Activated CD8-positive, alpha-beta memory T cell treated with anti-CD3 and anti-CD28 coated beads, Interleukin-2, amount 50 U/mL, for 1 hour (primary cell): ENCODE results near the gene KCNMA1.

Source experiments
- DNase-seq: peaks from one replicate; pipeline ENCODE4 v3.0.0-alpha.2; 2020; ENCODE audit errors: extremely low read depth

KCNMA1 gene

GRCh38 chr10:77507291-77507880 lies 130.2 kb downstream of the KCNMA1 start:
- no peak for DNase-seq

GRCh38 chr10:77506517-77507200 lies 130.9 kb downstream of the KCNMA1 start:
- DNase-seq: no peak

DNA sequence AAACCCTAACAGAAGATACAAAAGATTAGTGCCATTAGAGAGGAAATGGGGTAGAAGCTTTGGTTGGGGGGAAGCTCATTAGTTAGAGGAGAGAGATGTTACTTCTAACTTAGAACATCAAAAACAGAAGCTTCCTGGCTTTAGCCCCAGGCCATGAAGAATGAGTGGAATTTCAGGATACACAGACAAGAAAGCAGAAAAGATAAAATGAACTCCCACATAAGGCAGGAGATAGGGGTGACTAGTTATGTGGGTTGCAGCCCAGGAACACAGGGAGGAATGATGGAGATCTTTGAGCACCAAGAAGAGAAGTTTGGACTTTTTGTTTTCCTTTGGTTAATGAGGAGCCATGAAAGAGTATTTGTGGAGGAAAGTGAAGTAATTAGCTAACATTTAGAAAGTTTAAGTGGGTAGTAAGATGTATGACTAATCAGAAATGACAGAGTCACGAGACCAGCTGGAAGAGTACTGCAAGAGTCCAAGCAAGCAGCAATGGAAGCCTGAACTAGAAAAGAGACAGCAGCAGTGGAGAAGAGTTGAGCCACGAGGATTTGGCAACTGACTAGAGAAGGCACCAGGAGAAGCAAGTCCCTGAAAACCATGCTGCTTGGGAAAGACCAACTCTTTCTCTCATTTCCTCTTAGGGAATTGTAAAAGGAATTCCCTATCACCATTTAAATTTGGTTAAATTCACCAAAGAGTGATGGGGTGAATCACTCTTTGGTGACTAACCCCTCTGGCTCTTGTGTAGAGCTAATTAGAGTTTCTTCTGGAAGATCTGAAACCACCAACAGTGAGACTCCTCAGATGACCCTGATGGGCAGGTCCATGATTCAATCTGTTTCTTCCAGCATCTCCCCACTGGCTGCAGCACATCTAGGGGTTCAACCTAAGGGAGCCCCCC lies 131.9 kb downstream of the KCNMA1 start:
- DNase-seq: no peak

GRCh38 chr10:77504873-77505257 lies 132.7 kb downstream of the KCNMA1 start:
- no peak for DNase-seq

GRCh38 chr10:77504196-77504872 lies 133.3 kb downstream of the KCNMA1 start:
- no peak for DNase-seq

- no peak for DNase-seq
These were observed 135.8 kb downstream of the KCNMA1 start for GRCh38 chr10:77501846-77502261.

GRCh38 chr10:77501152-77501845 lies 136.3 kb downstream of the KCNMA1 start:
- no peak for DNase-seq

GRCh38 chr10:77500754-77501151 lies 136.9 kb downstream of the KCNMA1 start:
- no peak for DNase-seq

- DNase-seq: no peak
These were observed 138.8 kb downstream of the KCNMA1 start for GRCh38 chr10:77498829-77499228.

- DNase-seq: no peak
These were observed 139.4 kb downstream of the KCNMA1 start for GRCh38 chr10:77498210-77498609.

DNA sequence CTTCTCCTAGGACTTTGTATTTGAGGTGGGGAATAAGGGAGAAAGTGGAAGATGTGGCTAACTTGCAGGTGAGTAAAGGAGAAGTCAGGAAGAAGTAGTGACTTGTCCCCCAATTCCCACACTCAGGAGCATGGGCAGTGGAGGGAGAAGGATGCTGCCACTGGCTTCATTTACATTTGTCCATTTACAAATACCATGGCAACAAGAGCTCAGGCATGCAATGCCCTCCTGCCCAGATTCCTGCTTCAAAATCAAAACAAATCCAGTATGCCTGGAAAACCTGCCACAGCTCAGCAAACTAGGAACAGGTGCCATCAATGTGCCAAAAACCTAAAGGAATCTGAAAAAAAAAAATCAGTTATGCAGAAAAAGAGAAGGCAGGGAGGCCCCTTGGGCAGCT lies 139.9 kb downstream of the KCNMA1 start:
- DNase-seq: no peak

GRCh38 chr10:77496941-77497420 lies 140.6 kb downstream of the KCNMA1 start:
- DNase-seq: no peak

DNA sequence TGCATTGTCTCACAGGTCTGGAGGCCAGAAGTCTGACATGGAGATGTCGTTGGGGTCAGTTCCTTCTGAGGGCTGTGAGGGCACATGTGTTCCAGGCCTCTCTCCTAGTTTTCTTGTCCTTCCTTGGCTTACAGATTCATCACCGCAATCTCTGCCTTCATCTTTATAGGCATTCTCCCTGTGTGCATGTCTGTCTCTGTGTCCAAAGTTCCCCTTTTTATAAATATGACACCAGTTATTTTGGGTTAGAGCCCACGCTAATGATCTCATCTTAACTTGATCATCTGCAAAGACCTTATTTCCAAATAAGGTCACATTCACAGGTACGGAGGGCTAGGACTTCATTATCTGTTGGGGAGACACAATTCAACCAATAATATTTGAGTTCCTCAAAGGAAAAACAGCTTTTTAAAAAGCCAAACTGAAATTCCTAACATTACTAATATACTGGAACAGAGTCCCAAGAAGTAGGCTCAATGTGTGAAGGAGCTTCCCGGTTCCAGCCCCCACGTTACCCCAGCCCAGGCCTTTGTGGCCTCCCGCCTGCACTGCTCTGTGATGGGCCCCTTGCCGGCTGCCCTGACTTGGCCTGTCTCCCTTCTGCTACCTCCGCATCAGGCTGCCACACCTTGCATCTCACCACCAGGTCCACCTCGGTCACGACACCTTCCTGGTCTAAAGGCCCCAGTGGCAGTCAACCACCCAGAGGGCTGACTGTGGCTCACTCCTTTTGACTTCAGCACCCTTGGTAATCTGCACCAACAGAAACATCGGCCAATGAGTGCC lies 142.7 kb downstream of the KCNMA1 start:
- DNase-seq: no peak

DNA sequence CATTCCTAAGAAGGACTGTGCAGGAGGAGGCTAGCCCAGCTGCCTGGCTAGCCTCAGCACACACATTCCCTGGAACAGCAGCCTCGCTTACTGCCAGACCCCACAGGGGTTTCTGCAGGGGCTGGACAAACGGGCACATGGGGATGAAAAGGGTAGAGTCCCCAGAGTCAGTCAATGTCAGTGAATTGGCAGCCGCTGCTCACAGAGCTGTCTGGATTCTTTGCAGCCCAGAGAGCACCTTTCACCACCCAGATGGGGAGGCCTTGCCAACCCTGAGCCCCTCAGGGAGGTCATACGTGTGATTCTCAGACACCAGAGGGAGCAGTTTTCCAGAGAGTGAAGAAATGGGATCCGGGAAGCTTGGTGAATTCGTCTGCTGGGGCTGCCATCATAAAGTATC lies 143.3 kb downstream of the KCNMA1 start:
- no peak for DNase-seq

DNA sequence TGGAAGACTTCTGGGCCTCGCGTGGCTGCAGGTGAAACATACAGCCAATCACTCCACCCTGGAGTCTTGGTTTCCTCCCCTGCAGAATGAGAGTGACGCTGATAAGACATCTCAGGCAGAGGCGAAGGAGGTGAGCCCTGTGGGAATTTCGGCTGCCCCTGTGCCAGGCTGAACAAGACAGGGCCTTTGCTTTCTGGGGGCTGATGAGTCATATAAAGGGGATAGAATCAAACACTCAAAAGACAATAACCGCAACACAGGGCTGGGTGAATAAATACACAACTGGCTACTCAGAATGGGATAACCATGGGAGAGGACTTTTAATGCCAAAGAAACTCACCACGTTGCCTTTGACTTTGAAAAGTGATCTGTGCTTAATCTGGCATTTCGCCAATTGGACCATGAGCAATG lies 143.8 kb downstream of the KCNMA1 start:
- DNase-seq: no peak

- DNase-seq: no peak
These were observed 144.3 kb downstream of the KCNMA1 start for GRCh38 chr10:77493239-77493806.

DNA sequence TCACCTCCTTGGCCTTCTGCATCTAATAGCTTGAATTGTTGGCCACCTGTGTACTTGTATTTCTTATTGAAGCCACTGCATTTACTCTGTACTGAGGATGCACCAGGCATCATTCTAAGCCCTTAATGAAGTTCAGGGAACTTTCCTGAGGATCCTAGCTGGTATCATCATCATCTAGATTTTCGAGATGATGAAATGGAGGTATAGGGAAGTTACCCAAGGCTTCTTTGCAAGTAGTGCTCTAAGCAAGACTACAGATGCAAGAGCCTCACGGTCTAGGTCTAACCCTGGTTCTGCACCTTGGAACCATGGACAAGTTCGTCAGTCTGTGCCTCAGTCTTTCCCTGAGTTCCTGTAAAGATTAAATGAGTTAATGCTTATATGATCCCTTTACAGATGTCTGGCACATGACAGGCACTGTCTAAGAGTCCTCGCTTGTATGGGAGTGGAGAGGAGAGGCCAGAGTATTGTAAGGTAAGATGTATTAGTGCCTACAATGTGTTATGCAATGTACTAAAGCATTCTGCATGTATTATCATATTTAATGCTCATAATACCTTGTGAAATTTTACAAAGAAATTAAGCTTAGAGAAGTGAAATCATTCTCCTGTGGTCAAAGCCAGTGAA lies 145.1 kb downstream of the KCNMA1 start:
- no peak for DNase-seq

GRCh38 chr10:77490534-77491314 lies 146.9 kb downstream of the KCNMA1 start:
- DNase-seq: no peak

- DNase-seq: no peak
These were observed 151.1 kb downstream of the KCNMA1 start for GRCh38 chr10:77486517-77486916.
